Ascending aorta (tissue), 2 donors: ENCODE measurements around the gene LHFPL2. TPM values are rescaled to one million over a fixed set of nuclear protein-coding genes. Genes with fewer than 3 reads are reported as not detected.

Experiments used
- DNase-seq, 2 donors: peaks; one replicate each; pipeline ENCODE4 v3.0.0-alpha.2; 2019; ENCODE audit warnings: low spot score in 2 of 2
- H3K27ac ChIP-seq, 2 donors: fragments of 200-600 bp; sonication (generic); one replicate each; pipeline ENCODE4 v1.5.1; 2016 to 2017; ENCODE audit warnings: mild to moderate bottlenecking in 1 of 2
- H3K27me3 ChIP-seq: fragments of 200-600 bp; sonication (generic); one replicate; pipeline ENCODE4 v1.5.1; 2017
- H3K36me3 ChIP-seq, 2 donors: fragments of 200-600 bp; sonication (generic); one replicate each; pipeline ENCODE4 v1.5.1; 2016
- H3K4me1 ChIP-seq, 2 donors: fragments of 200-600 bp; sonication (generic); one replicate each; pipeline ENCODE4 v1.5.1; 2016 to 2017; ENCODE audit warnings: mild to moderate bottlenecking in 1 of 2
- H3K4me3 ChIP-seq, 2 donors: fragments of 200-600 bp; sonication (generic); one replicate each; pipeline ENCODE4 v1.5.1; 2016 to 2017; ENCODE audit warnings: mild to moderate bottlenecking in 1 of 2
- H3K9me3 ChIP-seq, 2 donors: fragments of 200-600 bp; sonication (generic); one replicate each; pipeline ENCODE4 v1.5.1; 2016
- intact Hi-C: fragments of 100-400 bp; cut with DNase I; formaldehyde crosslinking; loops from one replicate; pipeline ENCODE4 v1.15.1; 2023
- total RNA-seq: library from RNA; depleted of rRNA; stranded (reverse); fragments of >200 nt; gene quantifications from one replicate; pipeline ENCODE4 v1.1.0, GENCODE V29; 2016
- TF ChIP-seq, protein P1 (sequence below), 3 experiments: fragments of 200-600 bp in 2 of 3; fragments of 450-650 bp in 1 of 3; sonication (generic) in 2 of 3; IDR thresholded peaks; one replicate each; pipeline ENCODE4 v1.5.1; 2016 to 2019; ENCODE audit warnings: antibody characterized with exemption in 3 of 3, mild to moderate bottlenecking in 1 of 3, moderate library complexity in 1 of 3

LHFPL2 gene
- total RNA-seq, 1 donor from 2014 or later, result 9.7 TPM

GRCh38 chr5:78533356-78533755 lies 115.2 kb downstream of the LHFPL2 start:
- DNase-seq, result no peak
- intact Hi-C loops, result loop anchor here (5.0 kb wide), 3 partner anchors 66 to 449 kb away; no protein-coding TSS in a partner anchor
- Histone ChIP-seq H3K9me3 (no peaks in the 10 kb centered on the region), H3K36me3 (no peaks in the 10 kb centered on the region), H3K4me3 (no peak overlapping the region), H3K27ac (peak overlapping the region; percentile 91 to 94), H3K27me3 (no peaks in the 10 kb centered on the region), H3K4me1 (peaks cover 12 to 54% of the 10 kb centered on the region in 2 donors)
- TF ChIP-seq, protein P1, sequence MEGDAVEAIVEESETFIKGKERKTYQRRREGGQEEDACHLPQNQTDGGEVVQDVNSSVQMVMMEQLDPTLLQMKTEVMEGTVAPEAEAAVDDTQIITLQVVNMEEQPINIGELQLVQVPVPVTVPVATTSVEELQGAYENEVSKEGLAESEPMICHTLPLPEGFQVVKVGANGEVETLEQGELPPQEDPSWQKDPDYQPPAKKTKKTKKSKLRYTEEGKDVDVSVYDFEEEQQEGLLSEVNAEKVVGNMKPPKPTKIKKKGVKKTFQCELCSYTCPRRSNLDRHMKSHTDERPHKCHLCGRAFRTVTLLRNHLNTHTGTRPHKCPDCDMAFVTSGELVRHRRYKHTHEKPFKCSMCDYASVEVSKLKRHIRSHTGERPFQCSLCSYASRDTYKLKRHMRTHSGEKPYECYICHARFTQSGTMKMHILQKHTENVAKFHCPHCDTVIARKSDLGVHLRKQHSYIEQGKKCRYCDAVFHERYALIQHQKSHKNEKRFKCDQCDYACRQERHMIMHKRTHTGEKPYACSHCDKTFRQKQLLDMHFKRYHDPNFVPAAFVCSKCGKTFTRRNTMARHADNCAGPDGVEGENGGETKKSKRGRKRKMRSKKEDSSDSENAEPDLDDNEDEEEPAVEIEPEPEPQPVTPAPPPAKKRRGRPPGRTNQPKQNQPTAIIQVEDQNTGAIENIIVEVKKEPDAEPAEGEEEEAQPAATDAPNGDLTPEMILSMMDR (IDR thresholded peaks at IDR 0.05), result peak; percentile 9 to 50 (median 23)

DNA sequence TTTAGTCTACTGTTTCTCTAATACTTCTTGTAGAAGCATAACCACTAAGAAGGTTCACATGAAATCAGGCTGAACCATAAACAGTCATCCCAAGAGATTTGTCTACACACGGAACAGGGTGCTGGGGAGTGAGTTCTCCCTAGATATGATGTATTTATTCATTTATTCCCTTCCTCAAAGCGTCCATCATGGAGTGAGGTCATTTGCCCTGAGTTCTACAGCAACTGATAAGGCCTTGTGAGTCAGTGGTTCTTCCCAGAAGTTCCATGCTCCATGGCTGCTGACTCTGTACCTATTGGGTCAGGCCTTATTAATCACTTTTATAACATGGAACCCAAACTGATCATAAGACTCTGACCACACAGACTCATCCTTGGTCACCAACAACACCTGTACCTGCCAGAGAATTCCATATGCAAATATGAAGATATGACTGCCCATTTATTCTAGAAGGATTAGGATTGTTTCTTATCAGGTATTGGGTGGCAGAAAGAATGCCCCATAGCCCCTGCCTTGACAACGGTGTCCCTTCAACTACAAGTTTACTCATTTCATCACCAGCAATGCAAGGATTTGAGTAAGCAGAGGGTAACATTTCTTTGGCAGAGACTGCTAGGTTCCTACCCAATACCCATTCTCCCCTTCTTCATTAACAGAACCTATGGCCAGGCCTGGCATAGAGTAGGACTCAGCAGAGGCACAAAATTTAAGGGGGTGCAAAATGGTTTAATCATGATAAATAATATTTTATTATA lies 118.1 kb downstream of the LHFPL2 start:
- Histone ChIP-seq H3K9me3 (no peaks in the 10 kb centered on the region), H3K27me3 (no peaks in the 10 kb centered on the region), H3K36me3 (no peaks in the 10 kb centered on the region), H3K4me3 (no peak overlapping the region), H3K27ac (peak overlapping the region; percentile 26 to 89), H3K4me1 (peaks cover 29 to 67% of the 10 kb centered on the region in 2 donors)
- intact Hi-C loops, result loop anchor here (5.0 kb wide), 3 partner anchors 63 to 452 kb away; no protein-coding TSS in a partner anchor
- TF ChIP-seq, protein P1 (IDR thresholded peaks at IDR 0.05), result no peak
- peak in 1 of 2 donors; percentile 73 for DNase-seq

DNA sequence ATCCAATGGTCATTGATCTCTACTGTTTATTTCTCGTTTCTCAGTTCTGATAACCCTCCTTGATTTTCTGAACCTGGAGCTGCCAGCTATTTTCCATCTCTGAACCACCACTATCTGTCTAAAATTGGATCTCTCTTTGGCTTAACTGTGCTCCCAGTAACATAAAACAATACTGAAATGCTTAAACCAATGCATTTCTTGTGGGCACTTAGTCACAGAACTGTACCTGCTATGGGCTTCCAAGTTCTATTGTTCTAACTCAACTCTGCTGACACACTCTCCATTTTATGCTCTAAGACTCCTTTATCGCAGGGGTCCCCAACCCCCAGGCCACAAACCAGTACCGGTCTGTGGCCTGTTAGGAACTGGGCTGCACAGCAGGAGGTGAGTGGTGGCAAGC lies 120.6 kb downstream of the LHFPL2 start:
- Histone ChIP-seq H3K4me1 (peaks cover 26 to 68% of the 10 kb centered on the region in 2 donors), H3K27me3 (no peaks in the 10 kb centered on the region), H3K27ac (peak overlapping the region; percentile 74 to 89), H3K4me3 (peak overlapping the region in 1 of 2 donors; percentile 3), H3K9me3 (no peaks in the 10 kb centered on the region), H3K36me3 (no peaks in the 10 kb centered on the region)
- no peak for DNase-seq
- intact Hi-C loops, result loop anchor here (2.0 to 5.0 kb wide), 3 partner anchors 19 to 119 kb away; partner anchors contain the start of gene LHFPL2
- TF ChIP-seq, protein P1 (IDR thresholded peaks at IDR 0.05), result no peak

GRCh38 chr5:78527054-78527859 lies 121.3 kb downstream of the LHFPL2 start:
- Histone ChIP-seq H3K27me3 (no peaks in the 10 kb centered on the region), H3K4me3 (peak overlapping the region; percentile 3 to 33), H3K4me1 (peaks cover 26 to 66% of the 10 kb centered on the region in 2 donors)

DNA sequence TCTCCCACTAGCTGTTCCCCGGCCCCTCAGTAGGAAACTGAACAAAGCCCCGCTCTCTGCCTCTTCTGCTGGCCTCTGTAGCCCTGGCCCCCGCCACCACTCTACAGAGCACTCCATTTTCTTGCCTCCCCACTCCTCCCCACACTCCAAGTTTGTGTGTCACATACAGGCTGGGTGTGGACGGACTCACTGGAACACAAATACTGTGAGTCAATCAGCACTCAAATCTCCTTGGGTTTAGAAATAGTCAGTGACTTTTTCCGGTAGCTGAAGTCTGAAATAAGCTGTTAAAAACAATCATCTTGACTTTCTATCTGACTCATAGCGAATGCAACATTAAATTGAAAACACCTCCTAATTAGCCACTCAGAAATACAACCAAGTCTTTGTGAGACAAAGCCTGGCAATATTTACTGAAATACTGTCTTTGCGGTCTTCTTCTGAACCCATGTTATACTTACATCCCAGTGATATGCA lies 122.5 kb downstream of the LHFPL2 start:
- Histone ChIP-seq H3K9me3 (no peaks in the 10 kb centered on the region), H3K4me1 (peaks cover 26 to 66% of the 10 kb centered on the region in 2 donors), H3K27ac (peak overlapping the region; percentile 74 to 89), H3K36me3 (no peaks in the 10 kb centered on the region), H3K27me3 (no peaks in the 10 kb centered on the region), H3K4me3 (no peak overlapping the region)
- peak in 1 of 2 donors; percentile 85 for DNase-seq
- intact Hi-C loops, result loop anchor here (2.0 to 5.0 kb wide), 3 partner anchors 21 to 121 kb away; partner anchors contain the start of gene LHFPL2
- TF ChIP-seq, protein P1 (IDR thresholded peaks at IDR 0.05), result no peak

More at GRCh38 chr5:78527054-78527859, 121.3 kb downstream of the LHFPL2 start:
- no peaks in the 10 kb centered on the region for H3K9me3 ChIP-seq
- intact Hi-C loops, result loop anchor here (2.0 to 5.0 kb wide), 3 partner anchors 20 to 120 kb away; partner anchors contain the start of gene LHFPL2
- peak overlapping the region; percentile 74 to 89 for H3K27ac ChIP-seq
- no peaks in the 10 kb centered on the region for H3K36me3 ChIP-seq
- TF ChIP-seq, protein P1 (IDR thresholded peaks at IDR 0.05), result no peak
- peak; percentile 79 to 96 for DNase-seq
